Osteoblast (primary cell): ENCODE measurements around the gene ARHGEF18. TPM values are rescaled to one million over a fixed set of nuclear protein-coding genes. Genes with fewer than 3 reads are reported as not detected.
A peak's percentile ranks its signal among the peaks of the same experiment; 100 is the strongest.

ENCODE experiments used
- DNase-seq: peaks from one replicate; pipeline ENCODE4 v3.0.0; 2011; ENCODE audit warnings: low spot score, mixed read lengths; ENCODE audit not compliant: insufficient read length; ENCODE audit errors: missing footprints
- H2AFZ ChIP-seq: 2 replicates; pipeline ENCODE4 v1.6.0; 2011; ENCODE audit warnings: mild to moderate bottlenecking, low read length
- H3K27ac ChIP-seq: 2 replicates; pipeline ENCODE4 v1.5.1; 2011; ENCODE audit warnings: mild to moderate bottlenecking, low read depth, low read length, moderate library complexity
- H3K27me3 ChIP-seq: 2 replicates; pipeline ENCODE4 v1.6.0; 2012; ENCODE audit warnings: mild to moderate bottlenecking, control low read depth, inconsistent platforms, low read length, moderate library complexity; ENCODE audit not compliant: insufficient read depth
- H3K36me3 ChIP-seq: 2 replicates; pipeline ENCODE4 v1.5.1; 2011; ENCODE audit warnings: mild to moderate bottlenecking, low read length, control low read depth, moderate library complexity; ENCODE audit not compliant: insufficient read depth
- H3K4me1 ChIP-seq: 2 replicates; pipeline ENCODE4 v1.5.1; 2011; ENCODE audit warnings: mild to moderate bottlenecking, low read length, control low read depth, moderate library complexity; ENCODE audit not compliant: insufficient read depth
- H3K4me2 ChIP-seq: 2 replicates; pipeline ENCODE4 v1.6.0; 2011; ENCODE audit warnings: mild to moderate bottlenecking, low read length; ENCODE audit not compliant: insufficient read depth
- H3K4me3 ChIP-seq: fragments of 200-600 bp; sonication (generic); 3 replicates; pipeline ENCODE4 v1.5.1; 2012; ENCODE audit warnings: mild to moderate bottlenecking, low read length, inconsistent platforms; ENCODE audit not compliant: insufficient read depth
- H3K79me2 ChIP-seq: 2 replicates; pipeline ENCODE4 v1.6.0; 2012; ENCODE audit warnings: mild to moderate bottlenecking, low read length, control low read depth, inconsistent platforms; ENCODE audit not compliant: insufficient read depth
- H3K9me3 ChIP-seq: 2 replicates; pipeline ENCODE4 v1.5.1; 2011; ENCODE audit warnings: low read depth, low read length, control low read depth
- H4K20me1 ChIP-seq: 2 replicates; pipeline ENCODE4 v1.6.0; 2012; ENCODE audit warnings: mild to moderate bottlenecking, low read length, control low read depth; ENCODE audit not compliant: insufficient read depth
- total RNA-seq: library from RNA; depleted of rRNA; stranded (reverse); fragments of >200 nt; gene quantifications from 2 replicates; pipeline ENCODE4 v1.2.3, GENCODE V29; 2012
- TF ChIP-seq, protein P1 (sequence below): IDR thresholded peaks from 2 replicates; pipeline ENCODE4 v1.5.1; 2011; ENCODE audit warnings: mild to moderate bottlenecking, low read depth, low read length, moderate library complexity; ENCODE audit errors: extremely low read depth

ARHGEF18 gene
- total RNA-seq, 1 donor, result 44.5 TPM

DNA sequence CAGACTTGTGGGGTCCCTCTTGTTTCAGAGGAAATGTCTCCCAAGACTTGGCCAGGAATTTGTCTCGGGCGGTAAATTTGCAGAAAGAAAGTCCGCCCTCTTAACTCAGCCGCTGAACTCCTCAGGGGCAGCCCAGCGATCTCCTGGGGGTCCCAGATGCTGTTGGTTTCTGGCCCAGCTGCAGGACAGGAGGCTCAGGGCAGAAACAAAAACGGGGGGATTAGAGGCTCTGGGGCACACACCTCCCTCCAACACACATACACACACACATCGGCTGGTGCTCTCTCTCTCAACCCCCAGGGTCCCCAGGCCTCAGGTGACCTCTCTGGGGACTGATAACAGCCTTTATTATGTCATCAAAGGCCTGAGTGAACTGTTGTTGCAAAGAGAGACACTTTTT is 7.1 kb downstream of the ARHGEF18 start:
- Histone ChIP-seq H3K4me3 (no peak overlapping the region), H3K27me3 (peaks cover 2% of the 10 kb centered on the region), H4K20me1 (no peaks in the 10 kb centered on the region), H3K36me3 (no peaks in the 10 kb centered on the region), H3K9me3 (no peaks in the 10 kb centered on the region), H3K4me1 (peaks cover 12% of the 10 kb centered on the region), H3K4me2 (peak overlapping the region; percentile 63), H3K27ac (no peak overlapping the region), H3K79me2 (no peaks in the 10 kb centered on the region), H2AFZ (no peak overlapping the region)
- TF ChIP-seq, protein P1, sequence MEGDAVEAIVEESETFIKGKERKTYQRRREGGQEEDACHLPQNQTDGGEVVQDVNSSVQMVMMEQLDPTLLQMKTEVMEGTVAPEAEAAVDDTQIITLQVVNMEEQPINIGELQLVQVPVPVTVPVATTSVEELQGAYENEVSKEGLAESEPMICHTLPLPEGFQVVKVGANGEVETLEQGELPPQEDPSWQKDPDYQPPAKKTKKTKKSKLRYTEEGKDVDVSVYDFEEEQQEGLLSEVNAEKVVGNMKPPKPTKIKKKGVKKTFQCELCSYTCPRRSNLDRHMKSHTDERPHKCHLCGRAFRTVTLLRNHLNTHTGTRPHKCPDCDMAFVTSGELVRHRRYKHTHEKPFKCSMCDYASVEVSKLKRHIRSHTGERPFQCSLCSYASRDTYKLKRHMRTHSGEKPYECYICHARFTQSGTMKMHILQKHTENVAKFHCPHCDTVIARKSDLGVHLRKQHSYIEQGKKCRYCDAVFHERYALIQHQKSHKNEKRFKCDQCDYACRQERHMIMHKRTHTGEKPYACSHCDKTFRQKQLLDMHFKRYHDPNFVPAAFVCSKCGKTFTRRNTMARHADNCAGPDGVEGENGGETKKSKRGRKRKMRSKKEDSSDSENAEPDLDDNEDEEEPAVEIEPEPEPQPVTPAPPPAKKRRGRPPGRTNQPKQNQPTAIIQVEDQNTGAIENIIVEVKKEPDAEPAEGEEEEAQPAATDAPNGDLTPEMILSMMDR, result no peak
- no peak for DNase-seq

DNA sequence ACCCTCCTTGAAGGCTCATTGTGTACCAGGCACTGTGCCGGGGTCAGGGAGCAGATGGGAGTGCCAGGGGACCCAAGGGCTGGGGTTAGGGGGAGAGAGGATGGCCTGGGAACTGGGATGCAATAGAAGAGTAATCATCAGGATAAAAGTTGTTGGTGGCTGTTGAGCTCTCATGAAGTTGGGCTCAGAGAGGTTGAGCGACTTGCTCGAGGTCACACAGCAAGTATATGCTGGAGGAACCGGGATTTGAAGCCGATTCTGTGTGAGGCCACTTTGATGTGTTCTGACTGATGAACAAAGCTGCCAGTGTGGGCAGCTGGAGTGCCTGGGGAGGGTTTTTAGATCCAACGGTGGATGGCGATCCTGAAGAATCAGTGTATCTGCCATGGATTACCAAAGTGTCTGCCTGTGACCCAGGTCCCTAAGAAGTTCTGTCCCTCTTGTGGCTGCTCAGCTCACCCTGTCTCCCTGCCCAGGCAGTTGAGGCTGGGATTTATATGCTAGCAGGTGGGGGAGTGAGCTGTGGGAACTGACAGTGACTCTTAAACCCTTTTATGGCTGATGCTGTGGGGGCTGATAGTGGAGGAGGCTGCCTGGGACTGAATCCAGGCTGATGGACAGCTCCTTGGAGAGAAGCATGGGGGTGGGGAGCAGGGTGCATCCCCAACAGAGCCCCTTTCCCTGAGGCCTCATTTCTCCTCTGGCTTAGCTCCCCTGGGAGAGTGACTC is 8.3 kb downstream of the ARHGEF18 start:
- no peaks in the 10 kb centered on the region for H3K36me3 ChIP-seq
- peaks cover 12% of the 10 kb centered on the region for H3K4me1 ChIP-seq
- H3K27me3 ChIP-seq, result peaks cover 2% of the 10 kb centered on the region
- H2AFZ ChIP-seq, result no peak overlapping the region
- no peak overlapping the region for H3K4me2 ChIP-seq
- H3K4me3 ChIP-seq, result no peak overlapping the region
- no peaks in the 10 kb centered on the region for H4K20me1 ChIP-seq
- H3K27ac ChIP-seq, result no peak overlapping the region
- no peak for DNase-seq
- H3K79me2 ChIP-seq, result no peaks in the 10 kb centered on the region
- TF ChIP-seq, protein P1, result no peak
- H3K9me3 ChIP-seq, result no peaks in the 10 kb centered on the region

DNA sequence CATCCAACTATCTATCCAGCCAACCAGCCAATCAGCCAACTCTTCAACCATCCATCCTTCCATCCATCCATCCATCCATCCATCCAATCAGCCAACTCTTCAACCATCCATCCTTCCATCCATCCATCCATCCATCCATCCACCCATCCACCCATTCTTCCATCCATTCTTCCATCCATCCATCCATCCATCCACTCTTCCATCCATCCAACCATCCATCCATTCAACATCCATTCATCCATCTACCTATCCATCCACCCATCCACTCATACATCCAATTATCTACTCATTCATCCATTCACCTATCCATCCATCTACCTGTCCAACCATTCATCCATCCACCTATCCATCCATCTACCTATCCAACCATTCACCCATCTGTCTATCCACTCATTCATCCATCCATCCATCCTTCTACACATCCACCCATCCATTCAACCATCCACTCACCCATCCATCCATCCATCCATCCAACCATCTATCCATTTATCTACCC is 9.4 kb downstream of the ARHGEF18 start:
- Histone ChIP-seq H3K4me3 (no peak overlapping the region), H3K4me2 (no peak overlapping the region), H3K27ac (no peak overlapping the region), H3K79me2 (no peaks in the 10 kb centered on the region), H4K20me1 (no peaks in the 10 kb centered on the region), H2AFZ (no peak overlapping the region), H3K9me3 (no peaks in the 10 kb centered on the region), H3K36me3 (no peaks in the 10 kb centered on the region), H3K27me3 (peaks cover 2% of the 10 kb centered on the region), H3K4me1 (peaks cover 12% of the 10 kb centered on the region)
- TF ChIP-seq, protein P1, result no peak
- no peak for DNase-seq

DNA sequence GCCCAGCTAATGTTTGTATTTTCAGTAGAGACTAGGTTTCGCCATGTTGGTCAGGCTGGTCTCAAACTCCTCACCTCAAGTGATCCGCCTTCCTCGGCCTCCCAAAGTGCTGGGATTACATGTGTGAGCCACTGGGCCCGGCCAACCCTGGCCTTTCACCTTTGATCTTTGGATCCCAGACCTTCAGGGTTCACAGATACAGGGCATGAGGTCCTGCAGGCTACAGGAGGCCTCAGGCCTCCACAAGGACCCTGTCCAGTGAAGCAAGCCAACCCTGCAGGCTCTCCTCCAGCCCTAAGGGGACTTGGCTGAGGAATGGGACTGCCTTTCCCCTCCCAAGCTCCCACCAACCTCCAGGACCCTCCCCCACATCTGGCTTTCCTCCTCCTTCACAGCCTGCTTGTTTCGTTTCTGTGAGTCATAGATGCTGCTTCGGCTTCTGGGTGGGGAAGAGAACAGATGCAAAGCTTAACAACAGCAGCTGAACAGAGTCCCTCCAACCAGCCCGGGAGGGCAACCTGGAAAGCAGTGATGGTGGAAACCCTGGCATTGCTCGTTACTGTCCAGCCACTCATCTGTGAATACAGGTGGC is 11.8 kb downstream of the ARHGEF18 start:
- H3K27ac ChIP-seq, result no peak overlapping the region
- no peak overlapping the region for H3K4me2 ChIP-seq
- no peak for DNase-seq

More for the DNA sequence above, 11.8 kb downstream of the ARHGEF18 start:
- Histone ChIP-seq H3K79me2 (no peaks in the 10 kb centered on the region), H3K36me3 (no peaks in the 10 kb centered on the region), H2AFZ (no peak overlapping the region), H3K9me3 (no peaks in the 10 kb centered on the region), H3K27me3 (peaks cover 6% of the 10 kb centered on the region), H3K4me3 (no peak overlapping the region), H3K4me1 (peaks cover 3% of the 10 kb centered on the region), H4K20me1 (no peaks in the 10 kb centered on the region)
- TF ChIP-seq, protein P1, result no peak
